Non-pigmented ciliary epithelial cell (primary cell): ENCODE results near the gene PALLD.
"Not testable (repeated sequence)": the region's sequence is repeated elsewhere in the genome, so short reads cannot be mapped to it uniquely, and the experiment has no call there.

Source experiments
- DNase-seq: peaks from one replicate; pipeline ENCODE4 v3.0.0-alpha.2; 2010; ENCODE audit warnings: low read depth

PALLD gene

DNA sequence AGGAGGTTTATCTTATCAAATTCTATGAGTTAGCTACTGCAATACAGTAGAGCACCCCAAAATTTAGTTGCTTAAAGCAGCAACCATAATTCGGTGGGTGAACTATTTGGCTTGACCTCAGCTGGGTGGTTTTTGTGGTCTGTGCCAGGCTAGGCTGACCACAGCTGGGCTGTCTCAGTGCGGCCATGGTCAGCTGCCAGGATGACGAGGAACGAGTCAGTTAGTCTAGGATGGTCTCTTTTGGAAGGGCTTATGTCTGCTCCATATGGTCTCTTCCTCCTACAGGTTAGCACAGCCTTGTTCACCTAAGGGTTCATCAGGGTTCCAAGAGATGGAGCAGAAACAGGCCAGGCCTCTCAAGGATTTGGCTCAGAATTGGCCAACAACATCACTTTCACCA is 210.4 kb downstream of the PALLD start:
- no peak for DNase-seq

- DNase-seq = no peak
Measured at GRCh38 chr4:168708108-168708507, 211.3 kb downstream of the PALLD start.

GRCh38 chr4:168710353-168710946 is 213.6 kb downstream of the PALLD start:
- DNase-seq = no peak

- no peak for DNase-seq
Measured at GRCh38 chr4:168711197-168712140, 214.6 kb downstream of the PALLD start.

GRCh38 chr4:168712316-168712890 is 215.6 kb downstream of the PALLD start:
- DNase-seq = no peak

DNA sequence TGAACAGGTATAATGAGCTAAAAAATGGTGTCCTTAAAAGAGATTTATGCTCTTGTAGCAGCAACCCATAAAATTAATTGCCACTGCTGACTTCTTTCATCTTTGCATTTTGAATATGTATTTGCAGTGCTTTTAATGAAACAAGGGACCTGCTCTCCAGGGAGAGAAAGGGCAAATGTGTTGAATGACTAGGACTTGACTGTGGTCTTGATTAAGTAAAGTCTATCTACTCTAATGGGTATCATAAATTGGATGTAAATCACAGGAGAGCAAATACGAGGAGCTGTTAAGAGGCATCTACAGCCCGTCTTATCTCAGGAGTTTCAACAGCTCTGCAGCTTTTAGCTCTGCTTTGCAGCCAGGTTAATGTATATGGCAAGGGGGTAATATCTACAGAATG is 216.4 kb downstream of the PALLD start:
- no peak for DNase-seq

GRCh38 chr4:168715896-168716295 is 219.0 kb downstream of the PALLD start:
- no peak for DNase-seq

DNA sequence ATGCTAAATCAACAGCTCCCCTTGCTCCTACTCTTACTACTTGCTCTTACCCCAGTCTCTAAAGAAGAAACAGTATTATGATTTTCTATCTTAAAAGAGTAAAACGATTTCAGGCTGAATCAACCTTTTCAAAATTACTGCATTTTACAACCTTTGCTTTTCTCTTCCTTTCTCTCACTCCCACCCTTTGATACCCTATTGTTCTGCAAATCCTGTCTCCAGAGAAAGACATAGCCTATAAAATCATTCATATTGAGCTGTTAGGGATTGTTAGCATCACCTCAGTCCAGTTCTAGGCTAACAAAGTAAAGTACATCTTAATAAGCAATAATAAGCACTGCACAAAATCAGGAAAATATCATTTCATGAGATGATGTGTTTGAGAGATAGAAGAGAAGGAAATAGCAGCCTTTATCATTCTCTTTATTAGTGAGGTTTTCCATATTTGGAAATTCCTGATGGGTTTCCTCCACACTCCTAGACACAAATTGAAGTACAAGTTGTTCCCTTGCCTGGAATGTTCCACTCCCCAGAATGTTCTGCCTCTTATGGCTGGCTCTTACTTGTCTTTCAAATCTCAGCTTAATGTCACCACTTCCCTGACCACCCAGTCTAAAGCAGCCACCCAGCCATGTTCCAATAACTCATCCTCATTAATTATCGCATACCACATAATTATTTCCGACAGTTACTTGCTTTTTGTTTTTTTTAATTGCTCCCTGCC is 219.7 kb downstream of the PALLD start:
- DNase-seq = no peak

DNA sequence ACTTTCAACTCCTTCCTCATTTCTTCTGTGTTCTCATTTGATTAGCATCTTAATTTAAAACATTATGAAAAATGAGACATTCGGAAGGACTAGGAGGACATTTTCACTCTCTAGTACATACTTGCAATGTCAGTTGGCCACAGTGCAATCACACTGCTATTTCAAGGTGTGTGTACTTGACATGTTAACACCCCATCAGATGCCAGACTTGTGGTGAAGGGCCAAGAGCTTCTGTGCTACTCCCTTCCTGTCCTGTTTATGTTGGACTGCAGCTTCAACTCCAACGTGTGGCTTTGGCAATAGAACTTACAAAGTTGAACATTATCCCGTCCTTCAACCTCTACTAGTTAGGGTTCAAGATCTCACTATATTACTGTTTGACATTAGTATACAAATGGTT is 221.0 kb downstream of the PALLD start:
- DNase-seq = no peak

DNA sequence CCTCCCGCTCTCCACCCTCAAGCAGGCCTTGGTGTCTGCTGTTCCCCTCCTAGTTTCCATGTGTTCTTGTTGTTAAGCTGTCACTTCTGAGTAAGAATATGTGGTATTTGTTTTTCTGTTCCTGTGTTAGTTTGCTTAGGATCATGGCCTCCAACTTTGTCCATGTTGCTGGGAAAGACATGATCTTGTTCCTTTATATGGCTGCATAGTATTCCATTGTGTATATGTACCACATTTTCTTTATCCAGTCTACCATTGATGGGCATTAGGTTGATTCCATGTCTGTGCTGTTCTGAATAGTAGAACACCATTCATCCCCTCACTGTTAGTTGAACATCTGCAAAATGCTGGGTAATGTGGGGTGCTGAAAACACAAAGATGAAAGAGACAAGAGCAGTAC is 222.9 kb downstream of the PALLD start:
- DNase-seq = no peak

GRCh38 chr4:168720396-168720900 is 223.6 kb downstream of the PALLD start:
- DNase-seq = no peak

- DNase-seq = no peak
Measured at GRCh38 chr4:168722391-168722790, 225.5 kb downstream of the PALLD start.

DNA sequence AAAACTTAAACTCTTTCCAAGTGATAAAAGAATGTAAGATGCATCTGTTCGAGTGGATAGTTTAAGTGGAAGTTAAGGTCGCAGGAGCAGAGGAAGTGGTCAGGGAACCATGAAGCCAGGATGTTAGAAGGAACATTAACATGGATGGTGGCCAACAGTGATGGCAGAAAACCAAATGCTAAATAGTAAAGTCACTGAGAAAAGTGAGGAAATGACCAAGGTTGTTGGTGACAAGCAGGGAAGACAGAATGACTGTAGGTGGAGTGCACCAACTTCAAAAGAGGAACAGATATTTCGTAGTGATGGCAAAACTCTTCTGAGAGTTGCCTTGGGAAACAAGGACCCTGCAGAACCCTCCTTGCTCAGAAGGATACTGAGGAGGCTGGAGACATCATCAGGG is 226.2 kb downstream of the PALLD start:
- no peak for DNase-seq

DNA sequence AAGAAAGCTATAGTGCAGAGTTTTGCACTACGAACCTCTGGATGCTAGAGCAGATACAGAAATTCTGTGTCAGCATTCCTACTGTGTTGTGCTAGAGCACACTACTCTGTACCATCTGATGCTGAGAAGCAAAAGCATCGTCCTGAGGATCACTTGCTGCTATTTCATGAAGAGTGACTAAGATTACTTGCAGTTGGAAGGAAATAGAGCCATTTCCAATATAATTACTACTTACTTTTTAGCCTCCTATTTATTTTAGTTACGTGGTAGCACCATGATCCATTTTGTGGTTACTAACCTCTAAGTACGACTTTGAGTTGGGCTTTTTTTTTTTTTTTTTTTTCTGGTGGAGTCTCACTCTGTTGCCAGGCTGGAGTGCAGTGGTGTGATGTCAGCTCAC is 226.7 kb downstream of the PALLD start:
- DNase-seq = no peak

GRCh38 chr4:168724243-168724642 is 227.4 kb downstream of the PALLD start:
- DNase-seq = no peak

- DNase-seq = no peak
Measured at GRCh38 chr4:168724686-168725411, 228.0 kb downstream of the PALLD start.

DNA sequence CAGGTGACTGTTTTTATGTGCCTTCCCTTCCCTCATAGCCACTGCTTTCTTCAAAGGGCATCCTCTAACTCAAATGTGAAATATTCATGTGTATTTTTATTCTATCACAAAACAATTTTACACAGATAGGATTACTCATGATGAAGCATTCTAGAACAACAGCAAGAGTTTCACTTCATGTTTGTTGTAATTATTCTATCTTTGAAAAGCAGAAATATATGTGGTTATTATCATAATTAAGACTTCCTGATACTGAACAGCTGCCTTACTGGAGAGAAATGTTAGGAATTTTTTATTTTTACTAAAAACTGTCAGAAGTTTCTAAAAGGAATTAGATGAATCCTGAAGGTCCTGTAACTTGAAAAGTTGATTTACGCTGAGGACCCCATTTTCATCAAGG is 229.1 kb downstream of the PALLD start:
- no peak for DNase-seq

DNA sequence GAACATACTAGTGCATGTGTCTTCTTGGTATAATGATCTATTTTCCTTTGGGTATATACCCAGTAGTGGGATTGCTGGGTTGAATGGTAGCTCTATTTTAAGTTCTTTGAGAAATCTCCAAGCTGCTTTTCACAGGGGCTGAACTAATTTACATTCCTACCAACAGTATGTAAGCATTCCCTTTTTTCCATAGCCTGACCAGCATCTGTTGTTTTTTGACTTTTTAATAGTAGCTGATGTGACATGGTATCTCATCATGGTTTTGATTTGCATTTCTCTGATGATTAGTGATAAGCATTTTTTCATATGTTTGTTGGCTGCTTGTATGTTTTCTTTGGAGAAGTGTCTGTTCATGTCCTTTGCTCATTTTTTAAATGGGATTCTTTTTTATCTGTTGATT is 230.3 kb downstream of the PALLD start:
- DNase-seq = not testable (repeated sequence)

DNA sequence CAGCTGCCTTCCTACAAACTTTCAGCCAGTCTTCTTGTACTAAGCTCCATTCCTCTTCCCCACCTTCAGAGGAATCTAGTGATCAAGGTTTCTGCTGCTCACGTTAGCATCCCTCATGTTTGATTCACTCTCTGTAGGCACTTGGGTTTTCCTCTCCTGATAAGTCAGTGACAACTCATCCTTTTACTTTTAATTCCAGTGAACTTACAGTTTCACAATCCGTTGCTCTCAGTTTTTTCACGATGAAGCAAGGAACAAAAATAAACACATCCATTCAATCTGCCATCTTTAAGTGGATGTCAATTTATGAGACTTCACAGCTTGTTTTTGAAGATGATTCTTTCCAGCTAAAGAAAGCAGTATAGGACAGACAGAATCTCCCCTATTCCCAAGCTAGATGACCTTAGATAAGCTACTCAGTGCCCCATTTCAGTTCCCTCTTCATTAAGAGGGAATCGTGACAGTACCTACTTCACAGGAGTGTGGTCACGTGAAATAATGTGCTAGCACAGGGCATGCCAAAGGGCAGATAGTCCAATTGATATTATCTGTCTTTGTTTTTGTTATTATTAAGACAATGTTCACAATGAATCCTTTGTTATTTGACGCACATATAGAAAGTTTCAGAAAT is 234.3 kb downstream of the PALLD start:
- no peak for DNase-seq

- no peak for DNase-seq
Measured at GRCh38 chr4:168731706-168732414, 235.0 kb downstream of the PALLD start.

GRCh38 chr4:168732714-168733113 is 235.9 kb downstream of the PALLD start:
- no peak for DNase-seq
